ENCODE results near the gene CAMK1G.

Gene CAMK1G

DNA sequence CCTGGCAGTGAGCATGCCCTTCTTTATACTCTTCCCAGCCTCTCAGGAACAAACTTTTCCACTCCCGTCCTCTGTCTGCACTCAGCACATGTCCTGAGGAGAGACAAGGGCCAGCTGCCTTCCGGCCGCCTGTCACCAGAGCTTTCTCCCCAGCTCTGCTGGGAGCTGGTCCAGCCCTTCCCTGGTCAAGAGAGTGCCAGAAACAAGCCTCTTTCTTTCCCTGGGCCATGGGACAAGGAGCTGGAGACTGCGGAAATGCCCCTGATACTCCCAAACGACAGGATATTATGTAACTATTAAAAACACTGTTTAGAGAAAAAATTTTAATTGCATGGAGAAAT, 58.3 kb downstream of the CAMK1G start:
- H3K4me3 ChIP-seq (ENCODE audit: low read depth, low read length): no peak overlapping the region
- POLR2A ChIA-PET: no interaction called here
- CTCF ChIA-PET: interaction anchor here (0.8 to 3.7 kb wide), 9 partner anchors 8 to 75 kb away, joined by 3 to 22 read pairs (median 5); partner anchors contain the start of gene CAMK1G
- no peak for TF ChIP-seq CTCF (IDR thresholded peaks at IDR 0.05; ENCODE audit: insufficient read depth, low read length, missing control alignments)
- DNase-seq (ENCODE audit: low read depth, low spot score): no peak

DNA sequence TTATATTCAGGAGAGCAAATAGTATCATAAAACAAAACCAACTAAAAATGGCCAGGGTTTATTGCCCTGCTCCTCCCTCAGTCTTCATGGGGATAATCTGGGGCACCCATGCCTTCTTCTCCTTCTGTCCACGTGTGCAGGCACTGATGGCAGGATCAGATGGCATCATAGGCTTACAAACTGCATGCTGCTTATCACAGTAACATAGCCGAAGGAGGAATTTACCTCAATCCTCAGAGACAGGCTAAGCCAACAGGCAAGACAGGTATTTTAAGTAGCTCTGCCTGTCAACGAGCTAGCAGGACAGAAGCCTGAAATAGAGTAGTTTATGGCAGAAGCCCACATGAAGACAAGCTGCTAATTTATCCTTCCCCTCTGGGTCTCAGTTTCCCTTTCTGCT, 59.3 kb downstream of the CAMK1G start:
- TF ChIP-seq CTCF (IDR thresholded peaks at IDR 0.05; ENCODE audit: insufficient read depth, low read length, missing control alignments): no peak
- ChIA-PET CTCF (interaction anchor here (0.7 to 3.7 kb wide), 9 partner anchors 9 to 76 kb away, joined by 3 to 22 read pairs (median 4); no protein-coding TSS in a partner anchor), POLR2A (no interaction called here)
- no peak for DNase-seq (ENCODE audit: low read depth, low spot score)
- no peak overlapping the region for H3K4me3 ChIP-seq (ENCODE audit: low read depth, low read length)

GRCh38 chr1:209643285-209644020, 59.9 kb downstream of the CAMK1G start:
- no peak for TF ChIP-seq CTCF (IDR thresholded peaks at IDR 0.05; ENCODE audit: insufficient read depth, low read length, missing control alignments)
- H3K4me3 ChIP-seq (ENCODE audit: low read depth, low read length): no peak overlapping the region
- no peak for DNase-seq (ENCODE audit: low read depth, low spot score)
- POLR2A ChIA-PET: no interaction called here
- CTCF ChIA-PET: interaction anchor here (0.7 to 3.7 kb wide), 8 partner anchors 8 to 77 kb away, joined by 3 to 22 read pairs (median 4); no protein-coding TSS in a partner anchor

GRCh38 chr1:209645574-209646452, 62.3 kb downstream of the CAMK1G start:
- ChIA-PET CTCF (interaction anchor here (0.6 to 5.7 kb wide), 14 partner anchors 9 to 69 kb away, joined by 3 to 48 read pairs (median 6); no protein-coding TSS in a partner anchor), POLR2A (interaction anchor here (0.7 kb wide), 1 partner anchor 30 kb away, joined by 3 read pairs; no protein-coding TSS in a partner anchor)
- H3K4me3 ChIP-seq (ENCODE audit: low read depth, low read length): no peak overlapping the region
- no peak for DNase-seq (ENCODE audit: low read depth, low spot score)
- TF ChIP-seq CTCF (IDR thresholded peaks at IDR 0.05; ENCODE audit: insufficient read depth, low read length, missing control alignments): no peak

- peak; percentile 58 for TF ChIP-seq CTCF (IDR thresholded peaks at IDR 0.05; ENCODE audit: insufficient read depth, low read length, missing control alignments)
- POLR2A ChIA-PET: no interaction called here
- no peak for DNase-seq (ENCODE audit: low read depth, low spot score)
- CTCF ChIA-PET: interaction anchor here (0.7 to 5.7 kb wide), 13 partner anchors 9 to 70 kb away, joined by 3 to 48 read pairs (median 6); no protein-coding TSS in a partner anchor
- no peak overlapping the region for H3K4me3 ChIP-seq (ENCODE audit: low read depth, low read length)
These were observed 63.0 kb downstream of the CAMK1G start for GRCh38 chr1:209646558-209646957.

DNA sequence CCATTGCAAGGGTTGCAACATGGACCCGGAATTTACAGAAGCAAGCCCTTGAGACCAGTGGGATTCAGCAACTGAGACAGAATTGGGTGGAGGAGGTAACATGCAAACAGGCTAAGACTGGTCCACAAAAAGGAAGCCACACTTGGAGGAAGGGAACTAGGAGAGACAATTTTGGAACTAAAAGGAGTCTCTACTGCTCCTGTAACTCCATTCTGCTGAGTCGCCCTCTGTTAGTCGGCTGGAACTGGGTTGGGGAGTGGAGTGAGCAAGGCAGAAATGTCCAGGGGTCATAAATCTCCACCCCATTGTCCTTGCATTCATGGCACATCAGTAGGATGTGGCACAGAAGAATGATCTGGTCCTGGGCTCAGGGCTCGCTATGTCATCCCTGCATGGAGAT, 63.6 kb downstream of the CAMK1G start:
- no peak overlapping the region for H3K4me3 ChIP-seq (ENCODE audit: low read depth, low read length)
- TF ChIP-seq CTCF (IDR thresholded peaks at IDR 0.05; ENCODE audit: insufficient read depth, low read length, missing control alignments): no peak
- ChIA-PET POLR2A (no interaction called here), CTCF (interaction anchor here (1.6 to 5.7 kb wide), 7 partner anchors 10 to 44 kb away, joined by 5 to 48 read pairs (median 8); no protein-coding TSS in a partner anchor)
- no peak for DNase-seq (ENCODE audit: low read depth, low spot score)
